ENCODE data around the gene PRSS57.

The PRSS57 gene

GRCh38 chr19:663682-664117, 31.6 kb downstream of the PRSS57 start:
- in situ Hi-C loops (cut with MboI; ENCODE audit: low sequenced_read_pairs), result no loop called here
- Histone ChIP-seq H3K4me3 (peak overlapping the region; percentile 28), H3K27me3 (ENCODE audit: low read depth) (no peaks in the 10 kb centered on the region), H3K36me3 (replicated peaks) (peaks cover 32% of the 10 kb centered on the region), H3K4me1 (peaks cover 12% of the 10 kb centered on the region), H3K9me3 (peaks cover 4% of the 10 kb centered on the region; the same call in 1 of the 2 replicates)
- DNase-seq (ENCODE audit: low spot score in 2 of 2), result no peak

- peak; percentile 87 to 96 for DNase-seq (ENCODE audit: low spot score in 2 of 2)
- H3K4me3 ChIP-seq, result peak within 1 kb of the TSS; percentile 86
- peaks cover 12% of the 10 kb centered on the region for H3K4me1 ChIP-seq
- H3K36me3 ChIP-seq (replicated peaks), result peaks cover 38% of the 10 kb centered on the region
- no peaks in the 10 kb centered on the region for H3K27me3 ChIP-seq (ENCODE audit: low read depth)
- in situ Hi-C loops (cut with MboI; ENCODE audit: low sequenced_read_pairs), result no loop called here
- H3K9me3 ChIP-seq, result peaks cover 2% of the 10 kb centered on the region; the same call in 1 of the 2 replicates
Observed at GRCh38 chr19:662962-663681, 32.1 kb downstream of the PRSS57 start, which contains the start of gene RNF126. TSS of gene RNF126 (minus strand) at chr19:663214. CDS start at chr19:663121, 93 bp downstream.

GRCh38 chr19:662207-662961, 32.9 kb downstream of the PRSS57 start:
- peaks cover 12% of the 10 kb centered on the region for H3K4me1 ChIP-seq
- DNase-seq (ENCODE audit: low spot score in 2 of 2), result peak; percentile 30 to 75

GRCh38 chr19:661427-662196, 33.6 kb downstream of the PRSS57 start:
- no peak for DNase-seq (ENCODE audit: low spot score in 2 of 2)
- peak overlapping the region; percentile 86 for H3K4me3 ChIP-seq
- H3K9me3 ChIP-seq, result peaks cover 2% of the 10 kb centered on the region; the same call in 1 of the 2 replicates
- H3K27me3 ChIP-seq (ENCODE audit: low read depth), result no peaks in the 10 kb centered on the region
- peaks cover 51% of the 10 kb centered on the region for H3K36me3 ChIP-seq (replicated peaks)
- in situ Hi-C loops (cut with MboI; ENCODE audit: low sequenced_read_pairs), result no loop called here
- H3K4me1 ChIP-seq, result peaks cover 12% of the 10 kb centered on the region

More at GRCh38 chr19:662207-662961, 32.9 kb downstream of the PRSS57 start:
- Histone ChIP-seq H3K4me3 (peak overlapping the region; percentile 86), H3K27me3 (ENCODE audit: low read depth) (no peaks in the 10 kb centered on the region), H3K9me3 (peaks cover 2% of the 10 kb centered on the region; the same call in 1 of the 2 replicates), H3K36me3 (replicated peaks) (peaks cover 45% of the 10 kb centered on the region)
- in situ Hi-C loops (cut with MboI; ENCODE audit: low sequenced_read_pairs), result no loop called here

- Histone ChIP-seq H3K4me1 (peaks cover 12% of the 10 kb centered on the region), H3K27me3 (ENCODE audit: low read depth) (no peaks in the 10 kb centered on the region), H3K9me3 (no peaks in the 10 kb centered on the region), H3K4me3 (peak overlapping the region; percentile 86), H3K36me3 (replicated peaks) (peaks cover 56% of the 10 kb centered on the region)
- in situ Hi-C loops (cut with MboI; ENCODE audit: low sequenced_read_pairs), result no loop called here
- DNase-seq (ENCODE audit: low spot score in 2 of 2), result no peak
Observed at GRCh38 chr19:660793-661426, 34.3 kb downstream of the PRSS57 start.

GRCh38 chr19:658916-659839, 36.1 kb downstream of the PRSS57 start:
- DNase-seq (ENCODE audit: low spot score in 2 of 2), result no peak

GRCh38 chr19:658059-658839, 37.0 kb downstream of the PRSS57 start:
- no peaks in the 10 kb centered on the region for H3K27me3 ChIP-seq (ENCODE audit: low read depth)
- H3K4me1 ChIP-seq, result peaks cover 7% of the 10 kb centered on the region
- peaks cover 75% of the 10 kb centered on the region for H3K36me3 ChIP-seq (replicated peaks)
- no peaks in the 10 kb centered on the region for H3K9me3 ChIP-seq
- no peak for DNase-seq (ENCODE audit: low spot score in 2 of 2)
- H3K4me3 ChIP-seq, result no peak overlapping the region
- in situ Hi-C loops (cut with MboI; ENCODE audit: low sequenced_read_pairs), result no loop called here

More at GRCh38 chr19:658916-659839, 36.1 kb downstream of the PRSS57 start:
- in situ Hi-C loops (cut with MboI; ENCODE audit: low sequenced_read_pairs), result no loop called here
- peaks cover 12% of the 10 kb centered on the region for H3K4me1 ChIP-seq
- H3K4me3 ChIP-seq, result no peak overlapping the region
- H3K36me3 ChIP-seq (replicated peaks), result peaks cover 65% of the 10 kb centered on the region
- H3K9me3 ChIP-seq, result no peaks in the 10 kb centered on the region
- no peaks in the 10 kb centered on the region for H3K27me3 ChIP-seq (ENCODE audit: low read depth)

GRCh38 chr19:657611-658010, 37.6 kb downstream of the PRSS57 start:
- in situ Hi-C loops (cut with MboI; ENCODE audit: low sequenced_read_pairs), result no loop called here
- no peak for DNase-seq (ENCODE audit: low spot score in 2 of 2)
- H3K4me3 ChIP-seq, result no peak overlapping the region
- H3K36me3 ChIP-seq (replicated peaks), result peaks cover 76% of the 10 kb centered on the region
- no peaks in the 10 kb centered on the region for H3K27me3 ChIP-seq (ENCODE audit: low read depth)
- no peaks in the 10 kb centered on the region for H3K9me3 ChIP-seq
- peaks cover 7% of the 10 kb centered on the region for H3K4me1 ChIP-seq

- Histone ChIP-seq H3K4me3 (no peak overlapping the region), H3K36me3 (replicated peaks) (peaks cover 76% of the 10 kb centered on the region), H3K27me3 (ENCODE audit: low read depth) (no peaks in the 10 kb centered on the region), H3K4me1 (peaks cover 7% of the 10 kb centered on the region), H3K9me3 (no peaks in the 10 kb centered on the region)
- no peak for DNase-seq (ENCODE audit: low spot score in 2 of 2)
- in situ Hi-C loops (cut with MboI; ENCODE audit: low sequenced_read_pairs), result no loop called here
Observed at GRCh38 chr19:656751-657559, 38.3 kb downstream of the PRSS57 start.

GRCh38 chr19:655691-656090, 39.6 kb downstream of the PRSS57 start:
- no peak for DNase-seq (ENCODE audit: low spot score in 2 of 2)
- in situ Hi-C loops (cut with MboI; ENCODE audit: low sequenced_read_pairs), result no loop called here
- Histone ChIP-seq H3K36me3 (replicated peaks) (peaks cover 76% of the 10 kb centered on the region), H3K9me3 (no peaks in the 10 kb centered on the region), H3K4me3 (no peak overlapping the region), H3K4me1 (no peaks in the 10 kb centered on the region; the same call in 1 of the 2 replicates), H3K27me3 (ENCODE audit: low read depth) (no peaks in the 10 kb centered on the region)

- H3K36me3 ChIP-seq (replicated peaks), result peaks cover 77% of the 10 kb centered on the region
- in situ Hi-C loops (cut with MboI; ENCODE audit: low sequenced_read_pairs), result no loop called here
- no peak for DNase-seq (ENCODE audit: low spot score in 2 of 2)
- no peaks in the 10 kb centered on the region for H3K27me3 ChIP-seq (ENCODE audit: low read depth)
- H3K9me3 ChIP-seq, result no peaks in the 10 kb centered on the region
- no peaks in the 10 kb centered on the region for H3K4me1 ChIP-seq
- no peak overlapping the region for H3K4me3 ChIP-seq
Observed at GRCh38 chr19:653425-653824, 41.8 kb downstream of the PRSS57 start.
